ENCODE measurements around the gene NMT1. TPM values are rescaled to one million over a fixed set of nuclear protein-coding genes. Genes with fewer than 3 reads are reported as not detected.

Gene NMT1
- total and polyA plus RNA-seq, 2 of the 13 experiments (the other 11 are each of a cell fraction or from before 2014, with no cell fraction given), result 75.7 to 142 TPM

GRCh38 chr17:45018848-45019711 lies 42.0 kb upstream of the NMT1 start (continued):
- TF ChIP-seq ZNF414 (CRISPR knock-in tag; IDR thresholded peaks at IDR 0.05) (peak; percentile 65; the same call in 1 of the 2 replicates), ZNF773 (CRISPR knock-in tag; IDR thresholded peaks at IDR 0.05; ENCODE audit: borderline replicate concordance) (no peak; the same call in 1 of the 2 replicates), ZNF557 (CRISPR knock-in tag; IDR thresholded peaks at IDR 0.05) (no peak), TCF7L2 (IDR thresholded peaks at IDR 0.05; ENCODE audit: low read depth, low read length) (no peak), ZMYM4 (CRISPR knock-in tag; IDR thresholded peaks at IDR 0.05) (peak; percentile 40; the same call in 1 of the 2 replicates), ZNF547 (CRISPR knock-in tag; IDR thresholded peaks at IDR 0.05) (0 out of 2 replicates have a peak, but pooled peaks have one; percentile 12), POGK (CRISPR knock-in tag; conservative IDR thresholded peaks at IDR 0.05) (peak; percentile 73), ZNF331 (CRISPR knock-in tag; IDR thresholded peaks at IDR 0.05) (peak; percentile 9; the same call in 1 of the 2 replicates), JARID2 (CRISPR knock-in tag; IDR thresholded peaks at IDR 0.05; ENCODE audit: insufficient replicate concordance) (no peak), ZBTB26 (CRISPR knock-in tag; IDR thresholded peaks at IDR 0.05; ENCODE audit: borderline replicate concordance) (no peak), BORCS8-MEF2B (CRISPR knock-in tag; IDR thresholded peaks at IDR 0.05) (0 out of 2 replicates have a peak, but pooled peaks have one; percentile 28), MAFK (conservative IDR thresholded peaks at IDR 0.05 in 1 of 2, IDR thresholded peaks at IDR 0.05 in 1 of 2; ENCODE audit: low read length in 2 of 2) (no peak), ZNF761 (CRISPR knock-in tag; conservative IDR thresholded peaks at IDR 0.05) (peak; percentile 8; the same call in 1 of the 2 replicates), MEIS2 (CRISPR knock-in tag; IDR thresholded peaks at IDR 0.05) (peak; percentile 66; the same call in 1 of the 2 replicates), ZSCAN22 (CRISPR knock-in tag; IDR thresholded peaks at IDR 0.05) (peak; percentile 81), MYPOP (CRISPR knock-in tag; IDR thresholded peaks at IDR 0.05) (0 out of 2 replicates have a peak, but pooled peaks have one; percentile 35), YY1 (IDR thresholded peaks at IDR 0.05; ENCODE audit: insufficient read depth, insufficient replicate concordance, low read depth, low read length) (peak; percentile 51), ZNF33A (CRISPR knock-in tag; IDR thresholded peaks at IDR 0.05; ENCODE audit: borderline replicate concordance) (no peak), SKI (IDR thresholded peaks at IDR 0.05; ENCODE audit: partially characterized antibody) (peak; percentile 56), RAD21 (CRISPR knock-in tag; IDR thresholded peaks at IDR 0.05) (peak; percentile 83), NONO (IDR thresholded peaks at IDR 0.05) (no peak), NONO (CRISPR knock-in tag; conservative IDR thresholded peaks at IDR 0.05) (0 out of 2 replicates have a peak, but pooled peaks have one; percentile 23), MED1 (CRISPR knock-in tag; IDR thresholded peaks at IDR 0.05) (0 out of 2 replicates have a peak, but pooled peaks have one; percentile 10), FOXK1 (CRISPR knock-in tag; IDR thresholded peaks at IDR 0.05; ENCODE audit: borderline replicate concordance, low read depth) (no peak), NCOA1 (CRISPR knock-in tag; IDR thresholded peaks at IDR 0.05) (peak; percentile 81; the same call in 1 of the 2 replicates)

Measured in HepG2 (cell line).